Lung microvascular endothelial cell (primary cell): ENCODE results near the gene PHACTR1. TPM values are rescaled to one million over a fixed set of nuclear protein-coding genes. Genes with fewer than 3 reads are reported as not detected.

Experiments used
- DNase-seq, 2 donors: peaks; one replicate each; pipeline versions ENCODE4 v3.0.0 to v3.0.0-alpha.2; 2010; ENCODE audit warnings: low read depth in 2 of 2
- total RNA-seq: library from RNA; depleted of rRNA; stranded (reverse); fragments of >200 nt; gene quantifications from 2 replicates; pipeline ENCODE4 v1.2.1, GENCODE V29; 2014

Gene PHACTR1
- total RNA-seq, 1 donor from 2014 or later = 0.40 TPM

- DNase-seq = no peak
Observed at GRCh38 chr6:12848964-12849808, 132.6 kb downstream of the PHACTR1 start.

- DNase-seq = no peak
Observed at GRCh38 chr6:12849809-12850198, 133.2 kb downstream of the PHACTR1 start.

- DNase-seq = no peak
Observed at GRCh38 chr6:12851123-12851695, 134.6 kb downstream of the PHACTR1 start.

GRCh38 chr6:12861603-12862002 lies 145.0 kb downstream of the PHACTR1 start:
- DNase-seq = no peak

- DNase-seq = no peak
Observed at GRCh38 chr6:12865117-12865516, 148.6 kb downstream of the PHACTR1 start.

GRCh38 chr6:12865671-12866181 lies 149.2 kb downstream of the PHACTR1 start:
- no peak for DNase-seq

- no peak for DNase-seq
Observed at GRCh38 chr6:12866422-12867029, 150.0 kb downstream of the PHACTR1 start.

- DNase-seq = no peak
Observed at GRCh38 chr6:12869816-12870432, 153.4 kb downstream of the PHACTR1 start.

GRCh38 chr6:12873691-12874090 lies 157.1 kb downstream of the PHACTR1 start:
- DNase-seq = no peak

GRCh38 chr6:12875051-12875450 lies 158.5 kb downstream of the PHACTR1 start:
- DNase-seq = peak in 1 of 2 donors; percentile 5

- no peak for DNase-seq
Observed at GRCh38 chr6:12878741-12879140, 162.2 kb downstream of the PHACTR1 start.

GRCh38 chr6:12882761-12883290 lies 166.3 kb downstream of the PHACTR1 start:
- DNase-seq = no peak

GRCh38 chr6:12884983-12885382 lies 168.4 kb downstream of the PHACTR1 start:
- no peak for DNase-seq

GRCh38 chr6:12886961-12887775 lies 170.6 kb downstream of the PHACTR1 start:
- no peak for DNase-seq

GRCh38 chr6:12890171-12890790 lies 173.7 kb downstream of the PHACTR1 start:
- peak; percentile 7 to 11 for DNase-seq

- no peak for DNase-seq
Observed at GRCh38 chr6:12891595-12891994, 175.0 kb downstream of the PHACTR1 start.

- no peak for DNase-seq
Observed at GRCh38 chr6:12892151-12892550, 175.6 kb downstream of the PHACTR1 start.

- DNase-seq = no peak
Observed at GRCh38 chr6:12893036-12893435, 176.5 kb downstream of the PHACTR1 start.

- no peak for DNase-seq
Observed at GRCh38 chr6:12895721-12896120, 179.2 kb downstream of the PHACTR1 start.

GRCh38 chr6:12896208-12896733 lies 179.7 kb downstream of the PHACTR1 start:
- no peak for DNase-seq
